ENCODE data around the gene TMEM54.

Gene TMEM54

GRCh38 chr1:32878183-32878582 is 23.0 kb downstream of the TMEM54 start:
- no peak for DNase-seq

- no peak for DNase-seq
Measured at GRCh38 chr1:32877211-32878110, 23.7 kb downstream of the TMEM54 start.

DNA sequence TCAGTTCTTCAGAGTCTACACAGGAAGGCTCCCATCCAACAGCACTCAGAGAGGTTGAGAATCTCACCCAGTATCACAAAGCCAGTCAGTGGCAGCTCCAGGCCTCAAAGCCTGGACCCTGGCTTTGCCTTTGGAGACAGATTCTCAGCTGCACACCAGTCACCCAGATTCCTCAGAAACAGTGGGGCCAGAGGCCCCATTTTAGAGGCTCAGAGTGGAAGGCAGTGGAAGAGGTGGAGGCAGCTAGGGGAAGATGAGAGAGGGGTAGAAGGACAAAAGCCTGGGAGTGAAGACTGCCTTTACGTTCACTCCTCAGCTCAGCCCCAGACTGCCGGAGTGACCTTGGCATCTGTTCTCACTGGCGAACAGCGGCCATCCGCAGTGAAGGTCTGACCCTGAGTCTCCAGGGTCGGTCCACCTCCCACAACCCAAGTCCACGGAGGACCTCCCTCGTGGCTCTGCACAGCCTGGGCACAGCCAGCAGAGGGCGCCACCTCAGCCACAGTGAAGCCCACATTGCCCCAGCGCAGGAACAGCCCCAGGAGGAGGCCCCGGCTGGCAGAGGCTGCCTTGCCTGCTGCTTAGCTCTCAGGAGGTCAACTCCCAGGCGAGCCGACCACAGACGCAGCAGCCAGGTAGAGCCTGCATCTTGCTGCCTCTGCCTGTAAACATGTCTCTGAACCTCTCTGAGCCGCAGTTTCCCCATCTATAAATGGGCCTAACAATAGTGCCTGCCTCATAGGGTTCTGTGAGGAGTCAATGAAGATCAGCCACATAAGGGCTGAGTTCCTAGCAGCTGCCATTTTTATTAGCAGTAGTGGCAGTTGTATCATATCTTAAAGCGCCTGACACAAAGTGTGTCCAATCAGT is 24.6 kb downstream of the TMEM54 start:
- DNase-seq: peak; percentile 25

DNA sequence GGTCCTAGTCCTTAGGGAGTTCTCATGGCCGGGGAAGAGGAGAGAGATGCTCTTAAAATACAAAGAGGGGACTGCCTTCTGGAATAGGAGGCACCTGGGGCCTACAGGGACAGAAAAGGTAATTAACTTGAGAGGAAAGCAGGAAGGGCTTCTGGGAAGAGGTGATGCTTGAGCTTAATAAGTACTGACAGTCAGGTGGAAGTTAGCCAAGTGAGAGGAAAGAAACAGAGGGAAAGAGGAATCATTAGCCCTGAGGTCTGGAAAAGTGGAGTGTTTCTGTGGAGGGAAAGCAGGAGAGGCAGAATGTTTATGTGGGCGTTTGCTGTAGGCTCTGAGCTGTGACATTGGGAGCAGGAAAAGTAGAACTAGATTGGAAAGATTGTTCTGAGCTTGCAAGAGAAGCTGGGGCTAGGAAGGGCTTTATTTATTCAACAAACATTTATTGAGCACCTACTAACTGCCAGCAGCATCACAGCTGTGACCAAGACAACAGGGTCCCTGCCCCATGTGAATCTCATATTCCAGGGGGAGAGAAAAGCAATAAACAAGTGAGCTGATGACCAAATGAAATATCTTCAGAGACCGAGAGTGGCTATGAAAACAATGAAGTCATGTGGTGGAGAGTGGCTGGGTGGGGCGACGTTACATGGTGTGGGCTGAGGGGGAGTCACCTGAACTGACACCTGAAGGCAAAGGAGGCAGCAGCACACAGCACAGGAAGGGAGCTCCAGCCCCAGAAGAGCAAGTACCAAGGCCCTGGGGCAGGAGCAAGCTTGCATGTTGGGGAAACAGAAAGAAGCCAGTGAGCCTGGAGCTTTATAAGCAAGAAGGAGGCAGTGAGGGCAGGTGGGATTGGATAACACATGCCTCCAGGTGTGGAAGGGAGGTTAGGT is 26.1 kb downstream of the TMEM54 start:
- DNase-seq: no peak

- DNase-seq: no peak
Measured at GRCh38 chr1:32873484-32873883, 27.7 kb downstream of the TMEM54 start.

DNA sequence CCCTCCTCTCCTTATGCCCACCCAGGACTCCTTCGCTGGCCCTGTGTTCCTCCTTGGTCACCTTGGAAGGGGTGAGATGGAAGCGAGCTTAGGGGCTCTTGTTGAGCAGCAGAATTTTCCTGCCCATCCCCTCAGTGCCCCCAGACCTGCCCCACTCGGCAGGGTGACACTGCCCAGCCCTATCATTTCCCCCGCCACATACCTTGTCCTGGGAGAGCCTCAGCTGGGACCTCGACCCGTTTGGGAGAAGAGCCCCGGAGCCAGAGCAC is 29.1 kb downstream of the TMEM54 start:
- DNase-seq: no peak

DNA sequence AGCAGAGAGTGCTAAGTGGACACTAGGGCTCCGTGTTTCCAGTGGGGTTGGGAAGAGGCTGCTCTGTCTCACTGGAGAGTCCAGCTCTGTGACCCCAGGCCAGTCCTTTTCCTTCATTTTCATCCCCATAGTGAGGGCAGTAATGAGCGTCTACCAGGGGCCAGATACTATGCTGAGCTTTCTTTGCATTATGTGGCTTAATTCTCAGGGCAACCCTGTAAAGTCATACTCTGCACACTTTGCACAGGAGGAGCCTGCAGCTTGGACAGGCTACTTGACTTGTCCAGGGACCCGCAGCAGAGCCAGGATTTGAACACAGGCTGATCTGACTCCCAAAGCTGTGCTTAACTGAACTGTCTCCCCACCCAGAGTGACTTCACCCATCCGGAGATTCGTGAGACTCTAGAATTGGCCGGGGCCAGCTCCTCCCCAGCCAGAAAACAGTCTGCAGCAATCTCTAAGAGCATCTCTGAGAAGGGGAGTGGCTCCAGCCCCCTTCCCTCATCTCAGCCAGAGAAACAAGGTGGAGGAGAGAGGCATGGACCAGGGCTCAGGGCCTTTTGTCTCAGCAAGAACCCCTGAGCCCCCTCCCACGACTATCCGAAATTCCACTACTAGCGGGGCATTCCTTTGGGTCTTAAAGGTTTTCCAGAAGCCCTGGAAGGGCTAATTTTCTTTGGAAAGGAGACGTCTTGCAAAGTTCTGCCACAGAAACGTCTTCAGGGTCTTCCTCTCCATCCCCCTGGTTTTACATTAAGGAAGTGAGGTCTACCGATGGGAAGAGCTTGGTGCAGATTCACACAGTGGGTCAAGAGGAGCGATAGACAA is 29.6 kb downstream of the TMEM54 start:
- peak; percentile 20 for DNase-seq

DNA sequence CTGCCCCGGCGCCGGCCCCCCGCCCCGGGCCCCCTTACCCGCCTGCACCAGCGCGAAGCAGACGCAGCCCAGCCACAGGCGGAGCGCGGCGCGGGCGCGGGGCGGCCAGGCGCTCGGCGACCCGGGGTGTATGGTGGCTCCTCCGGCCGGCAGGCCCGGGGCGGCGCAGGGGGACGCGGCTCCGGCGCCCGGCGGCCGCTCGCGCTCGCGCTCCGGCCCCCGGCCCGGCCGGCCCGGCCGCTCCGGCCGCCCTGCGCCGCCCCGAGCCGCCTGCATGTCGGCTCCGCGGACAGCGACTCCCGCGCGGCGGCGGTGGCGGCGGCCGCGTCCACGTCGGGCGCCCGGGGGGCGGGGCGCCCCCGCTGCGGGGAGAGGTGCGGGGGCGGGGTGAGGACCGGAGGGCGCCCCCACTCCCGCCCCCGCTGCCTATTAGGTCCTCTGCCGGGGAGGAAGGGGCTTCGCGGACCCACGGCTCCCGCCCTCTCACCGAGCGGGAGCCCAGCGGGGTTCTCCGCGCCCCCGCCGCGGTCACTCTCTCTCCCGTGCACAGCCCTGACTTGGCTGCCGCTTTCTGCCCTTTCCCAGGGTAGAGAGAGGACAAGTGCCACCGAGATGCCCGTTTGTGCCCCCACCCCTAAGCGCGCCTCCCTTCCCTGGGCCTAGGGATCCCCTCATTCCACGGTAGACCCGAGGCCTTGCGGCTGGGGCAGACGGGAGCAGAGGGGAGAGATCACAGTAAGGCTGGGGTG is 30.4 kb downstream of the TMEM54 start, which contains the start of gene FNDC5:
Gene FNDC5 (minus strand): TSS at position 298 of the 749 bp plus-strand sequence.
- peak; percentile 42 for DNase-seq

- no peak for DNase-seq
Measured at GRCh38 chr1:32869923-32870614, 31.1 kb downstream of the TMEM54 start.

GRCh38 chr1:32868806-32869455 is 32.3 kb downstream of the TMEM54 start:
- DNase-seq: no peak

GRCh38 chr1:32868085-32868484 is 33.1 kb downstream of the TMEM54 start:
- no peak for DNase-seq

DNA sequence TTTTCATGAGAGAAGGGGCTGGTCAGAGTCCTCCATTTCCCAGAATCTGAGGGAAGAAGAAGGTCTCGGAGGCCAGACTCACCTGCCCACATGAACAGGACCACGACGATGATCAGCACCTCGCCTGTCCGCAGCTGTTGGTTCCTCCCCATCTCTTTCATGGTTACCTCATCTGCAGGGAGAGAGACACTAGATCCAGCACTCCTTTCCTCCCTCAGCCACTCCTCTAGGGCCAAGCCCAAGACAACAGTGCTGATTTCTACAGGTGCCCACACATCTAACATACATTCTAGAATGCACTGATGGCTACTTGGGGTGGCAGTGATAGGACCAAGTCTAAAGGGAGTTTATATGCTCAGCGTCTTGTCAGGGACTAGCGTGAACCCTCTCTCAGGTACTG is 33.5 kb downstream of the TMEM54 start:
- no peak for DNase-seq

DNA sequence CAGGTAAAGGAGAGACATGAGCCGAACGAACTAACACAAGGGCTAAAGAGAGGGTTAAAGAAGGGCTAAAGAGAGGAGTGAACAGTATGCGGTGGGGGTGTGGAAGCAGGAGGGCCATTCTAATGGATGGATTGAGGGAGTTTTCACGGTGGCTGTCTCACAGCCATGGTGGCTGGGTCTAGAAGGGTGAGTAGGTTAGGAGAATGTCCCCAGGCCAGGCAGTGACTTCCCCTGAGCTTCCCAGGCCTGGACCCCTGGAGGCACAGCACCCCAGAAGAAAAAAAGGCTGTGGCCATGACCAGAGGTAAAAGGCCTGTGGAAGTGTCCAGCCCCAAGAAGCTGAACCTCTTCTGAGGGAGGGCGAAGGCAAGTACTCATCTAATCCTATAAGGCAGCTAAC is 34.0 kb downstream of the TMEM54 start:
- DNase-seq: no peak

- no peak for DNase-seq
Measured at GRCh38 chr1:32865639-32866405, 35.4 kb downstream of the TMEM54 start.

- DNase-seq: no peak
Measured at GRCh38 chr1:32864375-32865019, 36.7 kb downstream of the TMEM54 start.

GRCh38 chr1:32863881-32864245 is 37.3 kb downstream of the TMEM54 start:
- no peak for DNase-seq

GRCh38 chr1:32863218-32863880 is 37.8 kb downstream of the TMEM54 start:
- DNase-seq: no peak

Data from fibroblast of skin of abdomen (primary cell).